Fibroblast of peridontal ligament (primary cell): Measurements from ENCODE around the gene C4A.
"Not testable (repeated sequence)": the region's sequence is repeated elsewhere in the genome, so short reads cannot be mapped to it uniquely, and the experiment has no call there.

Experiments used
- DNase-seq: peaks from one replicate; pipeline ENCODE4 v3.0.0-alpha.2; 2010; ENCODE audit errors: extremely low read depth

The C4A gene

DNA sequence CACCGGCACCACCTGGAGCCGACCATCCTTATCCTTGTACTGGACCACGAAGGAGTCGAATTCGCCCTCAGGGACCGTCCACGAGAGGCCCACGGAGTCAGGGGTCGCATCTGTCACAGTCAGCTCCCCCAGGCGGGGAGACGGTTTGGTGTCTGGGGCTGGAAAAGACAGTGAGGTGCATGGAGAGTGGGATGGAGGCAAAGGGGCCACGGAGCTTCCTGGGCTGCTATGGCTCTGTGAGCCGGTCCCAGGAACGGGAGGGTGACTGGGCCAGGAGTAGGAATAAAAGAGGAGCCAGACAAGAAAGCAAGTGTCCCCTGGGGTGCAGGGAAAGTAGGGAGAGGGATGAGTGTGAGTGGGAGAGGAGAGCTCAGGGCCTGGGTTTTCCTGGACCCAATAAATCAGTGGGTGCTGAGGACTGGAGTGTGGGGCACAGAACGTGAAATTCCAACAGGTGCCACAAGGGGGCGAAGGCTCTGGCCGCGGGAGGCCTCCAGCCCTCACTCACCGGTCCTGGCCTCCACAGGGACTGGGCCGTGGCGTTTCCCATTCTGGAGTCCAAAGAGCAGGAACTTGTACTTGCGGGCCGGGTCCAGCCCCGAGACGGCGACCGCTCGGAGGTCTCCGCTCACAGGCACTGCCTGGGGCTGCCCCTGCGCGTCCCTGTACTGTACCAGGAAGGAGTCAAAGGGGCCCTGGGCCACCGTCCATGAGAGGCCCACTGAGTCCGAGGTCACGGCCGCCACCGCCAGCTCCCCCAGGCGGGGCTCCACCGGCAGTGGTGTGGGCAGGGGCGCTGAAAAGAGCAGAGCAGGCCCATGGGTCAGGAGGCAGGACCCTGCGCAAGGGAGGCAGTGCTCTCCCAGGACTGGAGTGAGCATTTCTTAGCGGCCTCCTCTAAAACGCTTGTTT is 66.3 kb downstream of the C4A start:
- peak; percentile 38 for DNase-seq

DNA sequence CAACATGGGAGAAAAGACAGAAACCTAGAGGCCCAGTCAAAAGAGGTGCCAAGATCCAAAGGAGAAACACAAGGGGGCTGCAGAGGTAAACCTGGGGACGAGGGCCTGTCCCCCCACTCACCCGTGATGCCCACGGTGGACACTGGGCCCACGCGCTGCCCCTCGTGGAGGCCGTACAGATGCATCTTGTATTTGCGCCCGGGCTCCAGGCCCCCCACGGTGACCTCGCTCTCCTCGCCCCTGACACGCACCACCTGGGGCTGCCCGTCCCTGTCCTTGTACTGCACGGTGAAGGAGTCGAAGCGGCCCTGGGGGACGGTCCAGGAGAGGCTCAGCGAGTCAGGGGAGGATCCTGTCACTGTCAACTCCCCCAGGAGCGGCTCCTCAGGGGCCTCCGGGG is 67.3 kb downstream of the C4A start:
- not testable (repeated sequence) for DNase-seq

- DNase-seq = not testable (repeated sequence)
Observed at GRCh38 chr6:32049736-32050135, 67.9 kb downstream of the C4A start.

DNA sequence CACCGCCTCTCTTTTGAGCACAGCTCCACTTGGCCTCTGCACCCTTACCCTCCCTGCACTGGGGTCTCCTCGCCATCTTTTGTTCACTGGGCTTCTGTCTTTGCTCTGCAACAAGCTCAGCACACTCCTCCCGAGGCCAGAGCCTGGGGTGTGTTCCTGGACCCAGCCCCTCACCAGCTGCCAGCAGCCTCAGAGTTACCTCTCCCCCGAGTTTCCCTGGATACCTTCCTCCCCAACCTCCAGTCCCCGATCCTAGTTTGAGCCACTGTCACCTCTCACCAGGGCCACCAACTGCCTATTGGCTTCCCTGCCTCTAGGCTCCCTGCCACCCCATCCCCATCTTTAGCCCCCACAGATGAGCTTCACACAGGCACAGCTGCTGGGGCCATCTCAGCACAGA is 68.7 kb downstream of the C4A start:
- DNase-seq = no peak
